Measurements from ENCODE around the gene STKLD1.

DNA sequence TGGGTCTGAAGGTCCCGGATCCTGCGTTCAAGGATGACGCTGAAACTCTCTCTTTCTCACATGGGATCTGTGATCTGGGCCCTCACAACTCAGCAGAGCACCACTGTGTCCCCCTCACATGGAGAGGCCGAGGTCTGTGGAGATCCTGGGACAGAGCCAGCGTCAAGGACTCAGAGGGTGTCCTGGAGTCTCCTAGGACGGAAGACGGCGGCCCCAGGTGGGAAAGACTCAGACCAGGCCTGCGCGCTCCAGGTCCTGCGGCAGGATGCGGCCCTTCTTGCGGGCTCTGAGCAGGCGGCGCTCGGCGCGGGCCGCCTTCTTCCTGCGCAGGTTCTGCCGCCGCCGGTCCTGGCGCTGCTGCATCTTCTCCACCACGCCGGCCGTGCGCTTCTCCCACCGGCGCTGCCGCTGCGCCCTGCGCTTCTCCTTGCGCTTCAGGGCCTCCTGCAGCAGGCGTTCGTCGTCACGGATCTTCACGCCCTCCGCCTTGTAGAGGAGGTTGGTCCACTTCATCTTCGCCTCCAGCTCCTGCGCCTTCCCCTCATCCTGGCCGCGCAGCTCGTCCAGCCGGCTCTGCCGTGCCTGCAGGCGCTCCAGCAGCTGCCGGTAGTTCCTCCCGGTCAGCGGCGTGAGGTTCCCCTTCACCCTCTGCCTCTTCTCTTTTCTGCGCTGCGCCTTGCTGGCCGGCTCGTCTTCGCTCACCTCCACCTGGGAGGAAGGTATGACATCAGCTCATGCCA is 44.4 kb upstream of the STKLD1 start:
- TF ChIP-seq RAD21 (CRISPR knock-in tag; conservative IDR thresholded peaks at IDR 0.05 in 1 of 2, IDR thresholded peaks at IDR 0.05 in 1 of 2) (no peak), TEAD1 (CRISPR knock-in tag; IDR thresholded peaks at IDR 0.05) (no peak), POLR2A (conservative IDR thresholded peaks at IDR 0.05) (no peak), ELF4 (CRISPR knock-in tag; IDR thresholded peaks at IDR 0.05) (no peak), NR2C2 (CRISPR knock-in tag; IDR thresholded peaks at IDR 0.05) (no peak), NR2C2 (tag; IDR thresholded peaks at IDR 0.05) (no peak), HDAC8 (tag; IDR thresholded peaks at IDR 0.05) (no peak), EZH2 (IDR thresholded peaks at IDR 0.05; ENCODE audit: borderline replicate concordance, low read depth, low read length) (no peak), TRIM24 (IDR thresholded peaks at IDR 0.05) (no peak), ETV5 (CRISPR knock-in tag; IDR thresholded peaks at IDR 0.05; ENCODE audit: low read depth) (no peak), MEF2A (IDR thresholded peaks at IDR 0.05; ENCODE audit: control insufficient read depth, low read depth, low read length) (no peak)
- TF ChIP-seq, protein P1, sequence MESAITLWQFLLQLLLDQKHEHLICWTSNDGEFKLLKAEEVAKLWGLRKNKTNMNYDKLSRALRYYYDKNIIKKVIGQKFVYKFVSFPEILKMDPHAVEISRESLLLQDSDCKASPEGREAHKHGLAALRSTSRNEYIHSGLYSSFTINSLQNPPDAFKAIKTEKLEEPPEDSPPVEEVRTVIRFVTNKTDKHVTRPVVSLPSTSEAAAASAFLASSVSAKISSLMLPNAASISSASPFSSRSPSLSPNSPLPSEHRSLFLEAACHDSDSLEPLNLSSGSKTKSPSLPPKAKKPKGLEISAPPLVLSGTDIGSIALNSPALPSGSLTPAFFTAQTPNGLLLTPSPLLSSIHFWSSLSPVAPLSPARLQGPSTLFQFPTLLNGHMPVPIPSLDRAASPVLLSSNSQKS (CRISPR knock-in tag; IDR thresholded peaks at IDR 0.05), result no peak
- TF ChIP-seq, protein P2, sequence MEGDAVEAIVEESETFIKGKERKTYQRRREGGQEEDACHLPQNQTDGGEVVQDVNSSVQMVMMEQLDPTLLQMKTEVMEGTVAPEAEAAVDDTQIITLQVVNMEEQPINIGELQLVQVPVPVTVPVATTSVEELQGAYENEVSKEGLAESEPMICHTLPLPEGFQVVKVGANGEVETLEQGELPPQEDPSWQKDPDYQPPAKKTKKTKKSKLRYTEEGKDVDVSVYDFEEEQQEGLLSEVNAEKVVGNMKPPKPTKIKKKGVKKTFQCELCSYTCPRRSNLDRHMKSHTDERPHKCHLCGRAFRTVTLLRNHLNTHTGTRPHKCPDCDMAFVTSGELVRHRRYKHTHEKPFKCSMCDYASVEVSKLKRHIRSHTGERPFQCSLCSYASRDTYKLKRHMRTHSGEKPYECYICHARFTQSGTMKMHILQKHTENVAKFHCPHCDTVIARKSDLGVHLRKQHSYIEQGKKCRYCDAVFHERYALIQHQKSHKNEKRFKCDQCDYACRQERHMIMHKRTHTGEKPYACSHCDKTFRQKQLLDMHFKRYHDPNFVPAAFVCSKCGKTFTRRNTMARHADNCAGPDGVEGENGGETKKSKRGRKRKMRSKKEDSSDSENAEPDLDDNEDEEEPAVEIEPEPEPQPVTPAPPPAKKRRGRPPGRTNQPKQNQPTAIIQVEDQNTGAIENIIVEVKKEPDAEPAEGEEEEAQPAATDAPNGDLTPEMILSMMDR (IDR thresholded peaks at IDR 0.05 in 2 of 3, conservative IDR thresholded peaks at IDR 0.05 in 1 of 3; ENCODE audit: insufficient read depth in 2 of 3, low read depth in 1 of 3, low read length in 3 of 3), result no peak
- TF ChIP-seq, protein P3, sequence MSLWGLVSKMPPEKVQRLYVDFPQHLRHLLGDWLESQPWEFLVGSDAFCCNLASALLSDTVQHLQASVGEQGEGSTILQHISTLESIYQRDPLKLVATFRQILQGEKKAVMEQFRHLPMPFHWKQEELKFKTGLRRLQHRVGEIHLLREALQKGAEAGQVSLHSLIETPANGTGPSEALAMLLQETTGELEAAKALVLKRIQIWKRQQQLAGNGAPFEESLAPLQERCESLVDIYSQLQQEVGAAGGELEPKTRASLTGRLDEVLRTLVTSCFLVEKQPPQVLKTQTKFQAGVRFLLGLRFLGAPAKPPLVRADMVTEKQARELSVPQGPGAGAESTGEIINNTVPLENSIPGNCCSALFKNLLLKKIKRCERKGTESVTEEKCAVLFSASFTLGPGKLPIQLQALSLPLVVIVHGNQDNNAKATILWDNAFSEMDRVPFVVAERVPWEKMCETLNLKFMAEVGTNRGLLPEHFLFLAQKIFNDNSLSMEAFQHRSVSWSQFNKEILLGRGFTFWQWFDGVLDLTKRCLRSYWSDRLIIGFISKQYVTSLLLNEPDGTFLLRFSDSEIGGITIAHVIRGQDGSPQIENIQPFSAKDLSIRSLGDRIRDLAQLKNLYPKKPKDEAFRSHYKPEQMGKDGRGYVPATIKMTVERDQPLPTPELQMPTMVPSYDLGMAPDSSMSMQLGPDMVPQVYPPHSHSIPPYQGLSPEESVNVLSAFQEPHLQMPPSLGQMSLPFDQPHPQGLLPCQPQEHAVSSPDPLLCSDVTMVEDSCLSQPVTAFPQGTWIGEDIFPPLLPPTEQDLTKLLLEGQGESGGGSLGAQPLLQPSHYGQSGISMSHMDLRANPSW (CRISPR knock-in tag; IDR thresholded peaks at IDR 0.05), result no peak

Measured in K562 (cell line).